Uterus (tissue), 2 donors: ENCODE results near the gene CELF2.

Source experiments
- POLR2A ChIP-seq, 2 donors: fragments of 450-650 bp; IDR thresholded peaks; one replicate each; pipeline ENCODE4 v1.6.1; 2016; ENCODE audit warnings: antibody characterized with exemption in 2 of 2, mild to moderate bottlenecking in 1 of 2, moderate library complexity in 1 of 2
- TF ChIP-seq, protein P1 (sequence below), 4 experiments: fragments of 200-600 bp in 2 of 4; fragments of 450-650 bp in 2 of 4; sonication (generic) in 2 of 4; IDR thresholded peaks; one replicate each; pipeline ENCODE4 v1.5.1; 2016 to 2019; ENCODE audit warnings: antibody characterized with exemption in 4 of 4, mild to moderate bottlenecking in 2 of 4, moderate library complexity in 1 of 4

GRCh38 chr10:10986606-10987005, 31.1 kb upstream of the CELF2 start:
- TF ChIP-seq POLR2A (IDR thresholded peaks at IDR 0.05): no peak
- TF ChIP-seq, protein P1, sequence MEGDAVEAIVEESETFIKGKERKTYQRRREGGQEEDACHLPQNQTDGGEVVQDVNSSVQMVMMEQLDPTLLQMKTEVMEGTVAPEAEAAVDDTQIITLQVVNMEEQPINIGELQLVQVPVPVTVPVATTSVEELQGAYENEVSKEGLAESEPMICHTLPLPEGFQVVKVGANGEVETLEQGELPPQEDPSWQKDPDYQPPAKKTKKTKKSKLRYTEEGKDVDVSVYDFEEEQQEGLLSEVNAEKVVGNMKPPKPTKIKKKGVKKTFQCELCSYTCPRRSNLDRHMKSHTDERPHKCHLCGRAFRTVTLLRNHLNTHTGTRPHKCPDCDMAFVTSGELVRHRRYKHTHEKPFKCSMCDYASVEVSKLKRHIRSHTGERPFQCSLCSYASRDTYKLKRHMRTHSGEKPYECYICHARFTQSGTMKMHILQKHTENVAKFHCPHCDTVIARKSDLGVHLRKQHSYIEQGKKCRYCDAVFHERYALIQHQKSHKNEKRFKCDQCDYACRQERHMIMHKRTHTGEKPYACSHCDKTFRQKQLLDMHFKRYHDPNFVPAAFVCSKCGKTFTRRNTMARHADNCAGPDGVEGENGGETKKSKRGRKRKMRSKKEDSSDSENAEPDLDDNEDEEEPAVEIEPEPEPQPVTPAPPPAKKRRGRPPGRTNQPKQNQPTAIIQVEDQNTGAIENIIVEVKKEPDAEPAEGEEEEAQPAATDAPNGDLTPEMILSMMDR (IDR thresholded peaks at IDR 0.05): no peak
